Activated CD8-positive, alpha-beta T cell treated with anti-CD3 and anti-CD28 coated beads for 36 hours (primary cell): Measurements from ENCODE around the gene PANX2. TPM values are rescaled to one million over a fixed set of nuclear protein-coding genes. Genes with fewer than 3 reads are reported as not detected.

Experiments used
- ATAC-seq: fragments of 200-7000 bp; cut with Tn5 transposase; one replicate; pipeline ENCODE4 v1.10.0; 2021; ENCODE audit warnings: mild to moderate bottlenecking, moderate library complexity
- CTCF ChIA-PET: fragments of 350-600 bp; sonication (Branson Sonifier 250); formaldehyde crosslinking; loops from one replicate; lab custom pipeline; 2021; ENCODE audit warnings: antibody characterized with exemption; lab: Charles Lee
- POLR2A ChIA-PET: fragments of 350-600 bp; sonication (Branson Sonifier 250); formaldehyde crosslinking; loops from one replicate; lab custom pipeline; 2021; ENCODE audit warnings: antibody characterized with exemption; lab: Charles Lee
- DNase-seq: peaks from one replicate; pipeline ENCODE4 v3.0.0-alpha.2; 2020
- H3K27ac Mint-ChIP-seq: one replicate; pipeline ENCODE4 v1.8.0; 2021; ENCODE audit warnings: mild to moderate bottlenecking, mixed read lengths
- H3K27me3 Mint-ChIP-seq: one replicate; pipeline ENCODE4 v1.8.0; 2021; ENCODE audit warnings: mixed read lengths
- H3K36me3 Mint-ChIP-seq: one replicate; pipeline ENCODE4 v1.8.0; 2021; ENCODE audit warnings: low read depth, mixed read lengths
- H3K4me1 Mint-ChIP-seq: one replicate; pipeline ENCODE4 v1.8.0; 2021; ENCODE audit warnings: low read depth, mixed read lengths
- H3K4me3 Mint-ChIP-seq: one replicate; pipeline ENCODE4 v1.8.0; 2021; ENCODE audit warnings: mild to moderate bottlenecking, moderate library complexity, mixed read lengths
- H3K9me3 Mint-ChIP-seq: one replicate; pipeline ENCODE4 v1.8.0; 2021; ENCODE audit warnings: mixed read lengths
- intact Hi-C: fragments of 100-400 bp; cut with micrococcal nuclease; formaldehyde crosslinking; loops from one replicate; pipeline ENCODE4 v1.10.0; 2022
- total RNA-seq, 2 experiments: library from RNA; stranded (reverse); gene quantifications; one replicate each; pipeline ENCODE4 v1.2.3, GENCODE V29; 2021
- TF ChIP-seq, protein P1 (sequence below): fragments of 200-600 bp; IDR thresholded peaks from one replicate; pipeline ENCODE4 v1.8.0; 2022; ENCODE audit warnings: antibody characterized with exemption, mild to moderate bottlenecking

The PANX2 gene
- total RNA-seq, 2 experiments from 2014 or later = 3.3 to 3.9 TPM

DNA sequence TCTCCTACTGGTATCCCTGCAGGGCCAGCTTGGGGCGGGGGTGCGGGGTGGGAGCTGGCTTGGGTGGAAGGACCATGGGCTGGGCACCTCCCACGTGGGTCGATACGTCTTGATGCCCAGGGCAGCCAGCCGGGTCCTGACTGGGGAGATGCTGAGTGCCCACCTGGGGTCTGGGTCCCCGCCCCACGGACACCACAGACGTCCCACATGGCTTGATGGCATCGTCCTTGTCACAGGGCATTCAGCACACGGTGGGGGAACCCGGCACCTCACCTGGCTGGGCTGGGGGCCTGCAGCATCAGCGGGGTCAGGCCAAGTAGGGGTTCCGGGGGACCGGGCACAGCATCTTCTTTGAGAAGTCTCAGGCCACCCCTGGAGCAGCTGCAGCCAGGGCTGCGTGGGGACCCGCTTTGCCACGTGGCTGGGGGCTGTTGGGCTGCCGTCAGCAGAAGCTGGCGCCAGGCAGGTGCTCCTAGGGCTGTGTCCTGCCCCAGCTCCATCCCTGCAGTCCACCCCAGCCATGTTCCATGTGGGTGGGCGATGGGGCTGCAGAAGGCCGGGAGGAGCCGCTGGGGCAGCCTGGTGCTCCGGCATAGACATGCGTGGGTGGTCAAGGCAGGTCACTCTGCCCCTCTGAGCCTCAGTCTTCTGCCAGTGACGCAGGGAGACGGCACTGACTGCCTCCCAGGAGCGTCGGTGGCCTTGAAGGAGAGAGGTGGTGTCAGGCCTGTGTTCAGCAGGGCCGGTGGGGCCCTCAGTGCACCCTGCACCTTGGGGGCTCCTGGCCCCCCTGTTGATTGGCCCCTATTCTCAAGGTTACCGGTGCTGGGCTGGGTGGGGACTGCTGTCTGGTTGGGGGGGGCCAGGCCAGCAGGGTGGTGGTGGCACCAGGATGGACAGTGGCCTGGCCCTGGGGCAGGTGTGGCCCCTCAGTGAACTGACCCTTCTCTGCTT, 38.7 kb downstream of the PANX2 start:
- H3K36me3 Mint-ChIP-seq = peaks cover 13% of the 10 kb centered on the region
- no peak for DNase-seq
- H3K4me3 Mint-ChIP-seq = no peak overlapping the region
- ATAC-seq = peak; percentile 22
- no peaks in the 10 kb centered on the region for H3K9me3 Mint-ChIP-seq
- CTCF ChIA-PET = interaction anchor here (0.6 to 3.6 kb wide), 6 partner anchors 12 to 442 kb away, joined by 3 to 25 read pairs (median 4); partner anchors contain the start of gene HDAC10
- H3K4me1 Mint-ChIP-seq = peaks cover 9% of the 10 kb centered on the region
- POLR2A ChIA-PET = interaction anchor here (0.8 kb wide), 1 partner anchor 59 kb away, joined by 3 read pairs; no protein-coding TSS in a partner anchor
- intact Hi-C loops = loop anchor here (5.0 kb wide), 1 partner anchor 62 kb away; no protein-coding TSS in a partner anchor
- peak overlapping the region; percentile 44 for H3K27ac Mint-ChIP-seq
- H3K27me3 Mint-ChIP-seq = no peaks in the 10 kb centered on the region
- TF ChIP-seq, protein P1, sequence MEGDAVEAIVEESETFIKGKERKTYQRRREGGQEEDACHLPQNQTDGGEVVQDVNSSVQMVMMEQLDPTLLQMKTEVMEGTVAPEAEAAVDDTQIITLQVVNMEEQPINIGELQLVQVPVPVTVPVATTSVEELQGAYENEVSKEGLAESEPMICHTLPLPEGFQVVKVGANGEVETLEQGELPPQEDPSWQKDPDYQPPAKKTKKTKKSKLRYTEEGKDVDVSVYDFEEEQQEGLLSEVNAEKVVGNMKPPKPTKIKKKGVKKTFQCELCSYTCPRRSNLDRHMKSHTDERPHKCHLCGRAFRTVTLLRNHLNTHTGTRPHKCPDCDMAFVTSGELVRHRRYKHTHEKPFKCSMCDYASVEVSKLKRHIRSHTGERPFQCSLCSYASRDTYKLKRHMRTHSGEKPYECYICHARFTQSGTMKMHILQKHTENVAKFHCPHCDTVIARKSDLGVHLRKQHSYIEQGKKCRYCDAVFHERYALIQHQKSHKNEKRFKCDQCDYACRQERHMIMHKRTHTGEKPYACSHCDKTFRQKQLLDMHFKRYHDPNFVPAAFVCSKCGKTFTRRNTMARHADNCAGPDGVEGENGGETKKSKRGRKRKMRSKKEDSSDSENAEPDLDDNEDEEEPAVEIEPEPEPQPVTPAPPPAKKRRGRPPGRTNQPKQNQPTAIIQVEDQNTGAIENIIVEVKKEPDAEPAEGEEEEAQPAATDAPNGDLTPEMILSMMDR = no peak

DNA sequence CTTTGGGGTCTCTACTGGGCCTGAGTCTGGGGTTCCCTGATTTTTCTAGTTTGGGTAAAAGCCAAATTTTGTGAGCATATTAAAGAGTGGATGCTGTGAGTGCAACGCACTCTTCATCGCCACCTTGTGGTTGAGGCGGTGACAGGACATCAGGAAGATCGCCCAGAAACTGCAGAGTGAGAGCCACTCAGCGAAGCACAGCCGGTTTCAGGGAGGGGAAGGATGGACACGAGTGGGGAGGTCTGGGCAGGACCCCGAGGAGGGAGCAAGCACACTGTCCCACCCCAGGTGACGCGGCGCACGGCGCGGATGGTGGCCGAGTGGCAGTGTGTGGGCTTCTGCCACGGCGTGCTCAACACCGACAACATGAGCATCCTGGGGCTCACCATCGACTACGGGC, 39.4 kb downstream of the PANX2 start:
- peak overlapping the region; percentile 44 for H3K27ac Mint-ChIP-seq
- no peaks in the 10 kb centered on the region for H3K9me3 Mint-ChIP-seq
- intact Hi-C loops = loop anchor here (5.0 kb wide), 1 partner anchor 63 kb away; no protein-coding TSS in a partner anchor
- H3K4me1 Mint-ChIP-seq = peaks cover 7% of the 10 kb centered on the region
- TF ChIP-seq, protein P1 = peak; percentile 90
- ChIA-PET CTCF (interaction anchor here (1.0 to 3.6 kb wide), 2 partner anchors 61 to 179 kb away, joined by 4 to 25 read pairs; no protein-coding TSS in a partner anchor), POLR2A (no interaction called here)
- H3K36me3 Mint-ChIP-seq = peaks cover 16% of the 10 kb centered on the region
- ATAC-seq (peak; percentile 88), DNase-seq (peak; percentile 83)
- H3K27me3 Mint-ChIP-seq = no peaks in the 10 kb centered on the region
- no peak overlapping the region for H3K4me3 Mint-ChIP-seq

DNA sequence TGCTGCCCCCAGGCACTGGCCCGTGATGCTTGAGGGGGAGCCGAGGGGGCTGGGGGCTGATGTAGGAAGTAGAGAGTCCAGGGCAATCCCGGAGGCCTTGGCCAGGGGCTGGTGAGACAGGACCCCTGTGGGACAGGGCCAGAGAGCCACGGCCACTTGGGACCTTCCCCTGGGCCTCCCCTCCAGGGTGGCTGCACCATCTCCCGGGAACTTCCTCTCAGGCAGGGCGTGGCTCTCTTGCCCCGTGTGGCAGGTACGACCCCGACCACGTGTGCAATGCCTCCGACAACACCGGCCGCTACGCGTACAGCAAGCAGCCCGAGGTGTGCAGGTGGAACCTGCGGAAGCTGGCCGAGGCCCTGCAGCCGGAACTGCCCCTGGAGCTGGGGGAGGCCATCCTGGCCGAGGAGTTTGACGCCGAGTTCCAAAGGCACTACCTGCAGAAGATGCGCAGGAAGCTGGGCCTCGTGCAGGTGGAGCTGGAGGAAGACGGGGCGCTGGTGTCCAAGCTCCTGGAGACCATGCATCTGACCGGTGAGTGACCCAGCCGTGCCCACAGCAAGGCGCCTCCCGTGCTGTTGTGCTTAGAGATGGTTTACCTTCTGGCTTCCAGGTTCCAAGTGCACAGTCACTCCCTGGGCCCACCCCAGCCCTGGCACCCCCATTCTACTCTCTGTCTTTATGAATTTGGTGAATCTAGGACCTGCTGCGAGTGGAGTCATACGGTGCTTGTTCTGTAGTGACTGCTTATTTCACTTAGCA, 40.0 kb downstream of the PANX2 start:
- peaks cover 4% of the 10 kb centered on the region for H3K4me1 Mint-ChIP-seq
- CTCF ChIA-PET = interaction anchor here (0.7 to 1.2 kb wide), 4 partner anchors 62 to 309 kb away, joined by 3 to 5 read pairs (median 4); no protein-coding TSS in a partner anchor
- TF ChIP-seq, protein P1 = no peak
- intact Hi-C loops = no loop called here
- no peaks in the 10 kb centered on the region for H3K9me3 Mint-ChIP-seq
- POLR2A ChIA-PET = no interaction called here
- peak overlapping the region; percentile 44 for H3K27ac Mint-ChIP-seq
- ATAC-seq (no peak), DNase-seq (no peak)
- H3K36me3 Mint-ChIP-seq = peaks cover 20% of the 10 kb centered on the region
- no peak overlapping the region for H3K4me3 Mint-ChIP-seq
- no peaks in the 10 kb centered on the region for H3K27me3 Mint-ChIP-seq

DNA sequence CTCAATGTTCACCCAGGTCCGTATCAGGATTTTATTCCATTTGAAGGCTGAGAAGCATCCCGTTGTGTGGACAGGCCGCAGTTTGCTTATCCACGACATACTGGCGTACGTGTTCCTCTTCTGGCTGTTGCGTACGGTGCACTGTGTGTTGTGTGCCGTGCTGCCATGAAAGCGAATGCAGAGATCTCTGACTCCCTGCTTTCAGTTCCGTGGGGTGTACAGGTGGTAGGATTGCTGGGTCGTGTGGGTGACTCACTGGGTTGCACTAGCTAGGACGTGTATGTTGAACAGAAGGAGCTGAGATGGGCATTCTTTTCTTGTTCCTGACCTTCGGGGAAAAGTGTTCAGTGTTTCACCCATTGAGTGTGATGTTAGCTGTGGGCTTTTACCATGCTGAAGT, 40.6 kb downstream of the PANX2 start:
- DNase-seq (no peak), ATAC-seq (no peak)
- no peak overlapping the region for H3K27ac Mint-ChIP-seq
- intact Hi-C loops = no loop called here
- no peak overlapping the region for H3K4me3 Mint-ChIP-seq
- ChIA-PET POLR2A (no interaction called here), CTCF (interaction anchor here (0.9 to 2.1 kb wide), 4 partner anchors 62 to 181 kb away, joined by 4 to 10 read pairs (median 4); no protein-coding TSS in a partner anchor)
- H3K36me3 Mint-ChIP-seq = peaks cover 24% of the 10 kb centered on the region
- H3K9me3 Mint-ChIP-seq = no peaks in the 10 kb centered on the region
- TF ChIP-seq, protein P1 = no peak
- peaks cover 4% of the 10 kb centered on the region for H3K4me1 Mint-ChIP-seq
- H3K27me3 Mint-ChIP-seq = no peaks in the 10 kb centered on the region
